Esophagus squamous epithelium (tissue), 4 donors: Measurements from ENCODE around the gene OR4D1.

ENCODE experiments used
- CTCF ChIP-seq, 6 experiments: fragments of 450-650 bp in 4 of 6; fragments of 200-600 bp in 2 of 6; sonication (generic) in 2 of 6; IDR thresholded peaks; one replicate each; pipeline ENCODE4 v1.5.1; 2016 to 2019; ENCODE audit warnings: antibody characterized with exemption in 6 of 6, mild to moderate bottlenecking in 4 of 6, moderate library complexity in 4 of 6
- POLR2A ChIP-seq, 4 donors: fragments of 450-650 bp; IDR thresholded peaks; one replicate each; pipeline ENCODE4 v1.6.1; 2017; ENCODE audit warnings: antibody characterized with exemption in 4 of 4, mild to moderate bottlenecking in 4 of 4, moderate library complexity in 3 of 4

GRCh38 chr17:58184986-58185761, 37.0 kb downstream of the OR4D1 start:
- TF ChIP-seq CTCF (IDR thresholded peaks at IDR 0.05) (no peak), POLR2A (IDR thresholded peaks at IDR 0.05) (no peak)
